Lower leg skin (tissue), 4 donors: ENCODE results near the gene KBTBD4. TPM values are rescaled to one million over a fixed set of nuclear protein-coding genes. Genes with fewer than 3 reads are reported as not detected.

Source experiments
- DNase-seq, 2 donors: peaks; one replicate each; pipeline ENCODE4 v3.0.0-alpha.2; 2019; ENCODE audit warnings: low spot score in 2 of 2
- H3K4me3 ChIP-seq: fragments of 200-600 bp; sonication (generic); 2 replicates; pipeline ENCODE4 v1.5.1; 2017; ENCODE audit warnings: mild to moderate bottlenecking, low read depth; ENCODE audit not compliant: poor library complexity, severe bottlenecking
- CTCF ChIP-seq, 3 donors: fragments of 450-650 bp; IDR thresholded peaks; one replicate each; pipeline ENCODE4 v1.5.1; 2016; ENCODE audit warnings: antibody characterized with exemption in 3 of 3, mild to moderate bottlenecking in 3 of 3, moderate library complexity in 2 of 3
- POLR2A ChIP-seq, 2 donors: fragments of 450-650 bp; IDR thresholded peaks; one replicate each; pipeline ENCODE4 v1.6.1; 2016 to 2017; ENCODE audit warnings: antibody characterized with exemption in 2 of 2, mild to moderate bottlenecking in 1 of 2, moderate library complexity in 1 of 2
- WGBS, 2 donors: methylation state at CpG; one replicate each; pipeline ENCODE4 v1.1.5; 2018; 5-methylcytosine and 5-hydroxymethylcytosine counted together
- intact Hi-C: fragments of 100-400 bp; cut with DNase I; formaldehyde crosslinking; loops from one replicate; pipeline ENCODE4 v1.15.0; 2023; ENCODE audit warnings: low total_unique reads
- total RNA-seq, 4 donors: library from RNA; depleted of rRNA; stranded (reverse); fragments of >200 nt; gene quantifications; one replicate each; pipeline ENCODE4 v1.1.0, GENCODE V29; 2016

Gene KBTBD4
- total RNA-seq, 4 donors from 2014 or later: 19.4 to 28.6 (median 24.9) TPM

- no peak for TF ChIP-seq POLR2A (IDR thresholded peaks at IDR 0.05)
- no peak for TF ChIP-seq CTCF (IDR thresholded peaks at IDR 0.05)
- intact Hi-C loops: no loop called here
- H3K4me3 ChIP-seq: peak within 1 kb of the TSS; percentile 8
- DNase-seq: no peak
- 7% methylated on average over 24 to 44 of the region's 48 CpGs for WGBS, 2 donors
Observed at GRCh38 chr11:47593934-47594855, 15.4 kb upstream of the KBTBD4 start, which contains the start of gene C1QTNF4. C1QTNF4 (minus strand) TSS chr11:47594411; CDS start chr11:47590810, 3,601 bp downstream.

- no peak for DNase-seq
- H3K4me3 ChIP-seq: no peak overlapping the region
- 10 to 17% methylated on average over 6 of the region's 6 CpGs for WGBS, 2 donors
- TF ChIP-seq POLR2A (IDR thresholded peaks at IDR 0.05) (no peak), CTCF (IDR thresholded peaks at IDR 0.05) (no peak)
- intact Hi-C loops: no loop called here
Observed at GRCh38 chr11:47593492-47593933, 14.7 kb upstream of the KBTBD4 start.

- DNase-seq: no peak
- WGBS, 2 donors: 81 to 88% methylated on average over 2 of the region's 2 CpGs
- H3K4me3 ChIP-seq: no peak overlapping the region
- TF ChIP-seq POLR2A (IDR thresholded peaks at IDR 0.05) (no peak), CTCF (IDR thresholded peaks at IDR 0.05) (no peak)
- intact Hi-C loops: no loop called here
Observed at GRCh38 chr11:47592970-47593369, 14.2 kb upstream of the KBTBD4 start.

- WGBS, 2 donors: 62 to 74% methylated on average over 4 of the region's 4 CpGs
Observed at GRCh38 chr11:47592251-47592650, 13.5 kb upstream of the KBTBD4 start.

GRCh38 chr11:47591764-47592163 lies 13.0 kb upstream of the KBTBD4 start:
- intact Hi-C loops: no loop called here
- no peak for TF ChIP-seq CTCF (IDR thresholded peaks at IDR 0.05)
- no peak for TF ChIP-seq POLR2A (IDR thresholded peaks at IDR 0.05)
- H3K4me3 ChIP-seq: no peak overlapping the region
- DNase-seq: no peak
- WGBS, 2 donors: 59 to 78% methylated on average over 7 of the region's 7 CpGs

More at GRCh38 chr11:47592251-47592650, 13.5 kb upstream of the KBTBD4 start:
- no peak overlapping the region for H3K4me3 ChIP-seq
- no peak for DNase-seq
- intact Hi-C loops: no loop called here
- TF ChIP-seq POLR2A (IDR thresholded peaks at IDR 0.05): no peak
- TF ChIP-seq CTCF (IDR thresholded peaks at IDR 0.05): no peak
